HG02588 (cell line): Measurements from ENCODE around the gene CDKL2.
A peak's percentile ranks its signal among the peaks of the same experiment; 100 is the strongest.
"Not testable (repeated sequence)": the region's sequence is repeated elsewhere in the genome, so short reads cannot be mapped to it uniquely, and the experiment has no call there.

ENCODE experiments used
- ATAC-seq: cut with Tn5 transposase; IDR thresholded peaks from one replicate; pipeline ENCODE4 v1.9.1; 2021; ENCODE audit warnings: mild to moderate bottlenecking, moderate library complexity; ENCODE audit not compliant: unreplicated experiment

Gene CDKL2

GRCh38 chr4:75630174-75630936 is at the start of gene CDKL2:
Gene CDKL2 (minus strand): TSS chr4:75630528. CDS start chr4:75625988, 4,540 bp downstream.
- peak; percentile 99 for ATAC-seq

- no peak for ATAC-seq
These were observed 48.6 kb upstream of the CDKL2 start for GRCh38 chr4:75678965-75679364.

- ATAC-seq = no peak
These were observed 48.1 kb upstream of the CDKL2 start for GRCh38 chr4:75678473-75678872.

- no peak for ATAC-seq
These were observed 44.7 kb upstream of the CDKL2 start for GRCh38 chr4:75675004-75675531.

DNA sequence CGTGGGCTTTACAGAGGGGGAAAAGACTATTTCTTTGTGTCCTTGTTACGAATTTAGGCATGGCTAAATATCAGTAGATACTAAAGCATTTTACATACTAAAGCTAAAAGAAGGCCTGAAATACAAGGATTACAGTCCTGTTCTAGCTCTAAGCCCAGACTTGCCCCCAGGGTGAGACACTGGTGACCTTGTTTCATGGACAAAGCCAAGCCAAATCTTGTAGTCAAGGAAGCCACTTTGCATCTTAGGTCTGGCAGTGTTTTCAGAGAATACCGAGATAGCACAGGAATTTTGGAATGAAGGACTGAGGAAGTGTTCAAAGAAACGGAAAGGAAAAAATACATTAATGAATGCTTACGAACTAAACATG is 43.6 kb upstream of the CDKL2 start:
- ATAC-seq = no peak

DNA sequence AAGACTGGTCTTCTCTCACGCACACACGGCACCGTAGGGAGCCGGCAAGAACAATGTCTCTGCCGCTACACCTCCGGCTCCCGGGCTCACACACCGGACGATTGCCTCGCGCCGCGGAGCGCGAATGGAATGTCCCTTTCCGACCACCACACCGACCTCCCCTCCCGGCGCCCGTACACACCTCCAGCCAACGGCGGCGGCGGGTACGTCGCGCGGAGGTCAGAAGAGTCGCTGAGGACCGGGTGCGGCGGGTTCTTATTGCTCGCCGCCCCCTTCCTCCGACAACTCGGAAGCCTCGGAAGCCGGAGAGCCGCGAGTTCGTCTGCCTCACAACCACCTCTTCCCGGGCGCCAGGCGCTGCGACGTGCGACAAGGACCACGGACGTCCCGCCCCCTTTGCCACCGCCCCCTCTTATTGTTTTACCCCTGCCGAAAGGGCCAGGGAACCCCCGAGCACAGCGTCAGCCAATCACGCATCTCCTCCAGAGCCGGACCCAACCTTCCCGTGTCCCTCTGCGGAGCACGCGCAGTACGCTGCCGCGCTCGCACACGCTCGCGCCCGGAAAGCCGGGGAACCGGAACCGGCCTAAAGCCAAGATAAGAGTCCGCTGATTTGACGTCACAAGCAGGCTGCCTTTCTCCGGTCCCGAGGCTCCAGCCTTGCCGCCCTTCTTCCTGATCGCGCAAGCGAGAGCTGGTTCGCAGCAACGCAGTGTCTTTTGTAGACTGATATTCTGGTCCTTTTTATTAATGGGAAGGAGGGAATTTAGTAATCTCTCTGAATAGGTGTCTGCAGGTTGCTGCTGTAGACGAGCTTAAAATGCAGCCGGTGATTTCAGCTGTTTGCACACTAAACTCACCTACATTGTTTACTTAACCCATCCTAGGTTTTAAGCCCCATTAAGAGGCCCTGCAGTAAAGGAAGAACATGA is 43.0 kb upstream of the CDKL2 start, which contains the start of gene G3BP2:
G3BP2 (minus strand) TSS at position 385 of the 932 bp plus-strand sequence. CDS start 11,386 bp downstream, outside the sequence.
- peak; percentile 93 for ATAC-seq

- ATAC-seq = peak; percentile 24
These were observed 42.2 kb upstream of the CDKL2 start for GRCh38 chr4:75672461-75673026.

- ATAC-seq = no peak
These were observed 41.6 kb upstream of the CDKL2 start for GRCh38 chr4:75671802-75672421.

GRCh38 chr4:75668596-75668995 is 38.3 kb upstream of the CDKL2 start:
- ATAC-seq = no peak

- ATAC-seq = not testable (repeated sequence)
These were observed 37.3 kb upstream of the CDKL2 start for GRCh38 chr4:75667636-75668035.

DNA sequence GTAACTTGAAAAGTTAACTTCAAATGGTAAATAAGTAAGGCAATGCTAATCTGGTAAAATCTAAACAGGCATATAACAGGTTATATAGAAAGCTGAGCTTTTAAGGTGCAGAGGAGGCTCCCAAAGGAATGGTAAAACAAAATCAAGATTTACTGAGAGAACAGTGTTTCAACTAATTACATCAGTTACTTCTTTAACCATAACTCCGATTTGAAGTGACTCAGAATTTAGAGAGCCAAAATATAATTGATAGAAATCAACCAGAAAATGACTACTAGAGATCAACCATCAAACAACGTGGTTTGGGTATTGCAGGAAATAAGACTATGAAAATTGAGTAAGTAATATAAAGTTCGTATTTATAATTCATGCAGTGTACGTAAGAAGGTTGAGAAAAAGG is 36.0 kb upstream of the CDKL2 start:
- no peak for ATAC-seq

DNA sequence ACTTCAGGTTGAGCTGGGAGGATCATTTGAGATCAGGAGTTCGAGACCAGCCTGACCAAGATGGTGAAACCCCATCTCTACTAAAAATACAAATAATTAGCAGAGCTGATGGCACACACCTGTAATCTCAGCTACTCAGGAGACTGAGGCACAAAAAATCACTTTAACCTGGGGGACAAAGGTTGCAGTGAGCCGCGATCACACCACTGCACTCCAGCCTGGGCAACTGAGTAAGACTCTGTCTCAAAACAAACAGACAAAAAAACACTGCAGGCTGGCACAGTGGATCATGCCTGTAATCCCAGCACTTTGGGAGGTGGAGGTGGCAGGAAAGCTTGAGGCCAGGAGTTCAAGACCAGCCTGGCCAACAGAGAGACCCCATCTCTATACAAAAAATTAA is 34.3 kb upstream of the CDKL2 start:
- ATAC-seq = not testable (repeated sequence)

GRCh38 chr4:75662626-75663025 is 32.3 kb upstream of the CDKL2 start:
- ATAC-seq = no peak

- ATAC-seq = no peak
These were observed 30.2 kb upstream of the CDKL2 start for GRCh38 chr4:75660491-75660890.

DNA sequence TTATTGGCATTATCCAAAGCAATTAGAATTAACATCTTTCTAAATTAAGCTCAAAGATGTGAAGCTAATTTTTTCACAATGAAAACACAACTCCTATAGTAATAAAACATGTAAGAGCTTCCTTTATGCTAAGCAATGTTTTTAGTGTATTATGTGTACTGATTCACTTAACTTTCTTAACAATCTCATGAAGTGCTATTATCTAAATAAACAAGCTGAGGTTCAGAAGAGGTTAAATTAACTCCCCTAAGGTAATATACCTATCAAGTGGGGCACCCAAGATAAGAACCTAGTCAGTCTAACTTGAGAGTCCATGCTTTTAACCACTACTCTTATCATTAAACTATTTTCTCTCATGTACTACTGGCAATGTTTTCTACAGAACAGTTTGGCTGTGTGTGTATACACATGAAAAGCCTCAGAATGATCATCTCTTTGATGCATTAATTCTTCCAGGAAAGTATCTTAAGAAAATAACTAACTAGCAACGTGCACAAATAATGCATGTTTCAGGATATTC is 29.2 kb upstream of the CDKL2 start:
- no peak for ATAC-seq

GRCh38 chr4:75658876-75659275 is 28.5 kb upstream of the CDKL2 start:
- no peak for ATAC-seq

DNA sequence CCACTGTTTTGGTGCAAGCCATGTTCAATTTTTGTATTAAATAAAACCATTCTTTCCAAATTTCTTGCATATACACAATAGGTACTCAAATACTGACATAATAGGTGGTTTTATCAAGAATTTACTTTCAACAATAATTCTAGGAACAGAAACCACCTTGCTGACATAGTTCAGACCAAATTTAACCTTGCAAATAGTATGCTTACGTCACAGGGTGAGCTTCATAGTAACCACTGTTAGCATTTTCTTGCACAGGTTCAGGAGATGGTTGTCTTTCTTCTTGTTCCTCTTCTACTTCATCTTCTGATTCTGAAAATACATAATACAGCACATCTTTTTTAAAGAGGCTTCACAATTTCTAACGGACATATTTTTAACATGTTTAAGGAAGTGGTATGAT is 25.2 kb upstream of the CDKL2 start:
- no peak for ATAC-seq

- no peak for ATAC-seq
These were observed 24.6 kb upstream of the CDKL2 start for GRCh38 chr4:75654905-75655304.

DNA sequence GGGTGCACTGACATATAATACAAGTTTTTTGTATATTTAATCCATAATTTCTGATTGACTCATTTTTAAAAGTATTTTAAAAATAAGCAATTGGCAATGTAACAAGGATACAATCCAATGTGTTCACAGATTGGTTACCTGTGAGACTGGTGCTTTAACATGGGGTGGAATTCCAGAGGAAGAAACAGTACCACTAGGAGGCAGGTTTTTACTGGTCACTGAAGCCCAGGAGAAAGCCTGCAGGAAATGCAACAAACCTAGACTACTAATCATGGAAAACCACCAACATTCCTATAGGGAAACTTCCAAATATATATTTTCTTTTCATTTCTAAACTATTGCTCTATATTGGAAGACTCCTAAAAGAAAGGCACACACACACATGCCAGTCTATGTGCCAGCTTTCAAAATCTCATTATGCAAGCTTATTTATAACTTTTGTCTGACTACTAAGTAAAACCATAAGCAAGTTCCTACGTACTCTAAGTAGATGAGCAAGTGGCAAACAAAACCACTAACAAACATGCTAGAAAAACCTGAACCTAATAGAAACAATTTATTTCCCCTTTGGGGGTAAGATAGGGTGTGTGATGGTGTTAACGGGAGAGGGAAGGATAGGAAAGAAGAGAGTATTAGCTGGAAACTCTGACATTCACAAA is 23.6 kb upstream of the CDKL2 start:
- no peak for ATAC-seq

- no peak for ATAC-seq
These were observed 13.8 kb upstream of the CDKL2 start for GRCh38 chr4:75644095-75644494.
